HPDE6-E6E7 (cell line): ENCODE data around the gene LRFN5.
"Not testable (repeated sequence)": the region's sequence is repeated elsewhere in the genome, so short reads cannot be mapped to it uniquely, and the experiment has no call there.

Experiments
- DNase-seq: peaks from one replicate; pipeline ENCODE4 v3.0.0; 2011; ENCODE audit warnings: missing footprints; ENCODE audit errors: extremely low spot score

The LRFN5 gene

GRCh38 chr14:41606532-41607303 is at the start of gene LRFN5:
Gene LRFN5 (plus strand): TSS chr14:41606876.
- peak; percentile 15 for DNase-seq

GRCh38 chr14:41558490-41558889 is 48.2 kb upstream of the LRFN5 start:
- no peak for DNase-seq

DNA sequence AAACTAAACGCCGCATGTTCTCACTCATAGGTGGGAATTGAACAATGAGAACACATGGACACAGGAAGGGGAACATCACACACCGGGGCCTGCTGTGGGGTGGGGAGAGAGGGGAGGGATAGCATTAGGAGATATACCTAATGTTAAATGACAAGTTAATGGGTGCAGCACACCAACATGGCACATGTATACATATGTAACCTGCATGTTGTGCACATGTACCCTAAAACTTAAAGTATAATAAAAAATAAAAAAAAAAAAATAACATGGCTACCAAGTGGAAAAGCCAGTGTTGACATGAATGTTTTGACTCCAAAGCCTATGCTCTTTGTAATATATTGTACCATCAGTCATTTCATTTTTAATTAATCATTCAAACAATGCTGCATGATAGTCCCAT is 39.8 kb upstream of the LRFN5 start:
- DNase-seq, result not testable (repeated sequence)

DNA sequence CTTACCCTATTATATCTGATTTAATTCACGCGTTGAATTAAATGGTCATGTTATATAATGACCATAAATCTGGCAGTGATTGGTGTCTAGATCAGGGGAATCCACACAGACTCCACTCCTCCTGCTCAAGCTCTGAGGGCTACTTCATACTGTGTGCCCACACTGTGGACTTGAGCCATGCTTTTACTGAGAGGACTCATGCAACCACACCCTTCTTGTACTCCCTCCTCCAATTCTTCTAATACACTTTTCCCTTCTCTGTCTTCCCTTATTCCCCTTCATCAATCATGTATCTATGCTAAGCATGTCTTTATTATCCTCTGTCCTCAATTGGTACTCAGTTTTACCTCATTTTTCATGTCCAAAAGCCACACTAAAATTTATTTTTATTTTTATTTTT is 37.7 kb upstream of the LRFN5 start:
- DNase-seq, result no peak

DNA sequence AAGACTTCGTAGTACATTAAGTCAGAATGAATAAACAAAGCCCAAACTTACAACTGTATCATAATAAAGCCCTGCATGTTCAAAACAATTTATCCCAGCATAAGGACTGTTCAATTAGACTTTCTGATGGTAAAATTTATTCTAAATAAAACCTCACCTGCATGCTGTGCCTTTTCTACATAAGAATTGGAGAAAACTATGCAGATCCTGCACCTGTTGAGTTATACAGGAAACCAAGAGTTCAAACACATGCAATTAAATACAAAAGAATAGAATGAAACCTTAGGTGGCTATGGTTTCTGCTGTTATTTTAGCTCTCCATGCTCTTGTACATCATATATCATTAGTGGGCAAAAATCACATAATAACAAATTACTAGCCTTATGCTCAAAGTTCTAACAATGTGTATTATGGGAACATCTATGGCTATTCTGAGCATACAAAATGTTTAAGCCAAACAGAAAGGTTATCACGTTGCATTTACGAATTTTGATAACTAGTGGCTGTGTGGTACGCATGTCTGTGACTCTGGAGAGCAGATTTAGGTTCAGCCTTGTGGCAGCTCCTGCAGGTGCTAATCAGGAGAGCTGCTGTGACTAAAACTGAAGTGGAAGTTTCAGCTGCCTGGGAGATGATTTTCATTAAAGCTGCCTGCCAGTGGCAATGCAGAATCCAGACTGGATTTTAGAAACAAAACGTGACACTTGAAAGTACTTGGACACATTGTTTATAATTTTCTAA is 36.1 kb upstream of the LRFN5 start:
- no peak for DNase-seq

DNA sequence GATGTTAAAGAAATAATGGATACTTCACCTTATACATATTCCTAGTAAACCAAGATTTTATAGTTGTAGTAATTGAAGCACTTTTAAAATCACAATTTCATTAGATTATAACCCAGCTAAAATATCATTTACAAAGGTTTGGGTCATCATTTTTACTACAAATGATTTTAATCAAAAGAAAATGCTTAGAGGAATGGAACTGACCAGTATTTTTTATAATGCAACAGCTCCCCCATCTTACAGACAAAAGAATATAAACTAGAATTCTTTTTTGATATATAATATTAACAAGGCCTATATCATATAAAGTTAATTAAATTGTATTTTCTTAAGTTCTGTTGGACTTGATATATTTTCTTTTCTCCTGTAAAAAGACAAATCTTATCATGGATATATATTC is 20.4 kb upstream of the LRFN5 start:
- no peak for DNase-seq

DNA sequence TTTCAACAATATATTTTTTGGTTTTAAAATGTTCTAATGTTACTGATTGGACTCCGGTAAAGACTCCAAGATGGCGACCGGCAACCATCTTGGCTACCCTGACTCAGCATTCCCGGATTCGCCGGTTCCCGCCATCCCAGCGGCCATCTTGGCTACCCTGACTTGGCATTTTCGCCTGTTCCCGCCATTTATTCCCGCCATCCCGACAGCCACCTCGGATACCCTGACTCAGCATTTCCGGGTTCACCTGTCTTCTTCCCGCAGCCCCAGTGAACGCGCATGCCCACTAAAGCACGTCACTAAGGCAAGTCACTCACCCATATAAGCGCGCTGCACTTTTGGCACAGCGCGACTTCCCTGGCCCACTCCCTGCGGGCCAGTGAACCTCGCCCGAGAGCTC is 9.0 kb upstream of the LRFN5 start:
- DNase-seq, result no peak

DNA sequence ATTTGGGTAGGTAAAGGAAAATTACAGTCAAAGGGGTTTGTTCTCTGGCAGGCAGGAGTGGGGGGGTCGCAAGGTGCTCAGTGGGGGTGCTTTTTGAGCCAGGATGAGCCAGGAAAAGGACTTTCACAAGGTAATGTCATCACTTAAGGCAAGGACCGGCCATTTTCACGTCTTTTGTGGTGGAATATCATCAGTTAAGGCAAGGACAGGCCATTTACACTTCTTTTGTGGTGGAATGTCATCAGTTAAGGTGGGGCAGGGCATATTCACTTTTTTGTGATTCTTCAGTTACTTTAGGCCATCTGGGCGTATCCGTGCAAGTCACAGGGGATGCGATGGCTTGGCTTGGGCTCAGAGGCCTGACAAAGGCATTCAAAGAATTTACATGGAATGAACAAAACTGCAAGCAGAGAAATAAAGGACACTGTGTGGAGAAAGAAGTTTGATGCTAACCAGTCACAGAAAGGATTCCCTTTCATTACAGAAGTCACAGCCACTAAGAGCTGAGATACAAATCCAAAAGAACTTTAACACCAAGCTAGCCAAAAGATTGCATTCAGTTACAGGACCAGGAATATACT is 6.8 kb upstream of the LRFN5 start:
- DNase-seq, result not testable (repeated sequence)

GRCh38 chr14:41604721-41605531 is 1.8 kb upstream of the LRFN5 start:
- DNase-seq, result peak; percentile 1

DNA sequence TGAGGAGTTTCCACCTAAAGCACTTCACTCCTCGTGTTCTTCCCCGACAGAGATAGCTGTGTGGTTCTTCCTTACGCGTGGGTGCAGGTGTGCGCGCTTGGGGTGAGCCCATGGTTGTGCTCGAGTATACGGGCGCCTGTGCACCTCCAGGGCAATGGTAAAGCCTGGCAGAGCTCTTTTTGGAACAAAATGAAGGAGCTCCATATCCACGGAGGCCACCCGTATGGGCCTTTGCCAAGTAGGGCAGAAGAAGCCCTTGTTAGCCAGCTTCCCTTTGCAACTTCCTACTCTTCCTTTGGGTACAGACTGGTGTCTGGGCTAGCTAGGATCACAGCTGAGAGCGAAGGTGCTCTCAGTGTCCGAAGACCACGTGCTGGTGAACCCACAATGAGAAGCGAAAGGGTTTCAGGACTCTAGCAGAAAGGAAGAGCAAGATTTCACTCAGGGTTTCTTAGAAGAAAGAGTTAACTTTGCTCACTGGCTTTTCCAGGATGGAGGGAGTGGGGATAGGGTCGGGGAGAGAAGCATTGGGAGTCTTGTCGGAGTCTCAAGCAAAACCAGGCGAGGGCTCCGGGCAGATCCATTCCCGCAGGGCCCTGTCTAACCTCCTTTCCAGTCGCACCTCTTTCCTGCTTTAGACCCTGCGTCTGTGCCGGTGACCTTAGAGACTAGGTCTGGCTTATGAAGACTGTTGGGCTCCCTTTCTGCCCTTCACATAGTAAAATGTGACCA is 960 bp upstream of the LRFN5 start:
- no peak for DNase-seq

DNA sequence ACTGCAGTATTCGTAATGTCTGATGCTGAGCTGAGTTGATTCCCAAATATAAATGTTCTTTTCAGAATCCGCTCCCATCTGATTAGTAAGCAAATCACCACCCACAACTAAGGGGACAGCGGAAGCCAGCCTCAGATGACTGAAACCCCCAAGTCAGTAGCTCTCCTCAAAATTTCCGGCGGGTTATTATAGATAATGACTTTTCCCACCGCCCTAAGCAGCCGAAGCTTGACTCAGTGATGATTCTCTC is 469 bp upstream of the LRFN5 start:
- DNase-seq, result no peak

DNA sequence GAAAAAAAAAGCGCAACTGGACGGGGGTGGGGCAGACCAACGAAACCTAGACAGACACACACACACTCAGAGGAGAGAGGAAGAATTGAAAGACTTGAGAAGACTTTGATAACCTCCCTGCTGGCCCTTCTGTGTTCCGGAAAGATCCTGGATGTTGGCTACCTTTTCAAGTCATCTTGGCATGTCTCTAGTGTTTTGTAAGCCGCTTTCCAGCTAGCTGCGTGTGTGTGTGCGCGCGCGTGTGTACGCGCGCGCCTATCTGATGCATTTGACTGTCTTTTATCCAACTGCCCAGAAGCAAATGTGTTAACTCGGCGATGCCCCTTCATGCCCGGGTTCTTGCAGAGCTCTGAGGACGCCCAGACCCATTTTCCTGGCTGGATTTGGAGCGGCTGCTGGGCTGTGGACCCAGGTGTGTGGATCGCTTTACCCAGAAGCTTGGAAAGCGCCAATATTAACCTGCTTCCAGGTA is 664 bp downstream of the LRFN5 start:
- no peak for DNase-seq

GRCh38 chr14:41607966-41608663 is 1.4 kb downstream of the LRFN5 start:
- no peak for DNase-seq

DNA sequence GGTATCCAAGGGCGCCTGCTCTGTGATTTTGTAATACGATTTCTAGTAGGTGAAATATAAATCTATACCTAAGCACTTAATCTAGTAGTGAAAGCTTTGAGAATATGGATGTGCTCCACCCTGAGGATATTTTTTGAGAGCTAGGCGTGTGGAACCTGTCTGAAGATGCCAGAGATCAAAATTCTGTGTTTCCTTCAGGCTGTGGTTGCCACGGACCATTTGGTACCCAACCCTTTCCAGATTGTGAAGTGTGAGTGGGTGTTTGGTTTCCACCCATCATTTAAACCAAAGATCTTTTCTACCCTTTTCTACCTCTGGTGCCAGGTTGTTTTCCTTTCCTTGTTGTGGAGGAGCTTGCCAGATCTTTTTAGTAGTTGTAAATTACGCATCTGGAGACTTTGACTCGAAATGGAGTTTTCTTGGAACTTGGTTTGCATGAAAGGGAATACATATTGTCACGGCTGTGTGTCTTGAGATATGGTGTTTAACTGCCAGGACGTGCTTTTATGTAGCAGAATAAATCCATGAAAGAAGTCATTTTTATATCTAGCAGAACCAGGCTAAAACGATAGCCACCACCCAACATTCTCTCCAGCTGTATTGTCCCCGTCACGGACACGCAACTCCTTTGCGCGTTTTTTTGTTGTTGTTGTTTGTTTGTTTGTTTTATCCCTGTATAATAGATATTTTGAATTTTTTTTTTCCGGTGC is 2.2 kb downstream of the LRFN5 start:
- DNase-seq, result no peak

DNA sequence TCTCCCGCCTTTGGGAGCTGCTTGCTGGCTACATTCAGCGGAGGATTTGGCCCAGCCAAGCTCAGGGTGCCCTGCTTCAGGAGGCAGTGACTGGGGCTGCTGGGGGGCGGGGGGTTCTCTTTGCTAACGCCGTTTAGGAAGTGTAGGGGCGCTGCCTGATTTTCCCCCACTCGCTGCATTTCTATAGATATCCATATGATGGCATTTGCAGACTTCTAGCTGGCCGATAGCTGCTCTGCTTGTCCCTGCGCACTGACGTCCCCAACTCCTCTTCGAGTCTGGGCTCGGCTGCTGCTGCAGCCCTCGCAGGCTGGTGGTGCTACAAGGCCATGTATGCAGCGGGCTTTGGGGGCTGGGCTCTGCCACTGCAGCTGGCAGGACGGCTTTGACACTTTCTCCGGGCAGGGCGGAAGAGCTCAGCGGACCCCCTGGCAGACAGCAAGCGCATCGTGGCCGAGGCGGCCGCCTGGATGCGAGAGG is 3.1 kb downstream of the LRFN5 start:
- peak; percentile 15 for DNase-seq

- no peak for DNase-seq
Observed at GRCh38 chr14:41615011-41615595, 8.4 kb downstream of the LRFN5 start.

GRCh38 chr14:41623736-41624135 is 17.1 kb downstream of the LRFN5 start:
- no peak for DNase-seq

DNA sequence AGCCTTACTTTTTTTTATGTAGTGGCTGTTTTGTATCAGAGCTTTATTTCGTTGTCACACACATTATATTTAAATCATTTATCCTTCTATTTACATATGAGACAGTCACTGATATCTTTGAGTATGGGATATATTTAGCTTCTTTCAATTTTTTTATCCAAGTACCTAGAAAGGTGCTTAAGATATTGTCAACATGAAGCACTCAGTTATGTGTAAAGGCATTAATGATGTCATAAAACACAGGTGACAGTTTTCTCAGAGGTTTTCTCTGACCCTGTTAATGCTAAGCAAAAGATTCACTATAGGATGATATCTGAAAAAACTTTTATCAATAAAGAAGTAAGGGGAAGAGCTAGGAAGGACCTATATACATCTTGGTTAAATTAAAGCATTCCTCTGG is 23.2 kb downstream of the LRFN5 start:
- no peak for DNase-seq

- no peak for DNase-seq
Observed at GRCh38 chr14:41634286-41634685, 27.6 kb downstream of the LRFN5 start.
